IgD-negative memory B cell (primary cell): ENCODE data around the gene SIGLEC8. TPM values are rescaled to one million over a fixed set of nuclear protein-coding genes. Genes with fewer than 3 reads are reported as not detected.
"Not testable (repeated sequence)": the region's sequence is repeated elsewhere in the genome, so short reads cannot be mapped to it uniquely, and the experiment has no call there.

ENCODE experiments used
- H3K27ac Mint-ChIP-seq, 3 donors: one replicate each; pipeline ENCODE4 v1.8.0; 2020 to 2022; ENCODE audit warnings: mild to moderate bottlenecking in 3 of 3, mixed read lengths in 3 of 3, moderate library complexity in 1 of 3
- H3K27me3 Mint-ChIP-seq: one replicate; pipeline ENCODE4 v1.8.0; 2021; ENCODE audit warnings: mixed read lengths
- H3K36me3 Mint-ChIP-seq: one replicate; pipeline ENCODE4 v1.8.0; 2020; ENCODE audit warnings: mild to moderate bottlenecking, mixed read lengths
- H3K4me1 Mint-ChIP-seq, 3 donors: one replicate each; pipeline ENCODE4 v1.8.0; 2020 to 2022; ENCODE audit warnings: mixed read lengths in 3 of 3, mild to moderate bottlenecking in 1 of 3
- H3K4me3 Mint-ChIP-seq, 4 donors: one replicate each; pipeline ENCODE4 v1.8.0; 2020 to 2022; ENCODE audit warnings: mild to moderate bottlenecking in 4 of 4, mixed read lengths in 4 of 4, moderate library complexity in 3 of 4
- H3K9me3 Mint-ChIP-seq, 3 donors: one replicate each; pipeline ENCODE4 v1.8.0; 2020 to 2021; ENCODE audit warnings: mixed read lengths in 3 of 3, mild to moderate bottlenecking in 1 of 3
- polyA plus RNA-seq: library from polyadenylated mRNA; unstranded; fragments of 300-500 nt; fragmentation: Illumina TruSeq; gene quantifications from one replicate; pipeline ENCODE4 v1.2.3, GENCODE V29; 2021

The SIGLEC8 gene
- polyA plus RNA-seq: not detected

DNA sequence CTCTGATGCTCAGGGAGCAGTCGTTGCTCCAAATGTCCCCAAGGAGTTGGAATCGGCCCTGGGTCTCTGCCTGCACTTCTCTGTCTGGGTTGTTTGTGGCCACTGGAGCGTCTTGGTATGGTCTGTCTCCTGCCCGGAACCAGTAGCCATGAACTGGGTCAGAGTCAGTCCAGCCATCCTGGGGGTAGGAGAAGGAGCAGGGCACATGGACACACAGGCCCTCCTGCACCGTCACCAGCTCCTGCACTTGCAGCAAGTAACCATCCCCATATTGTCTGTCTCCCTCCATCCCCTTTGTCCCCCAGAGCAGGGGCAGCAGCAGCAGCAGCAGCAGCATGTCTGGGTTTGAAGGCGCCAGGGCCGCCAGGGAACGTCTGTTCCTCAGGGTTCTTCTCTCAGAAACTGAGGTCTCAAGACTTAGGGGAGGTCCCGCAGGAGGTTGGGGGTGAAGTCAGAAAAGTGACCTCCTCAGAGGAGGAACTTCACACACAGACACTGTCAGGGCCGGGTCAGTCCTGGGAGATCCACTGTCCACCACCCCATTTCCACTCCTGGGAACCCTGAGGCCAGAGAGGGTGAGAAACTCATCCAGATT lies at the start of gene SIGLEC8:
SIGLEC8 (minus strand) TSS at position 404 of the 595 bp plus-strand sequence; CDS start at position 337, 67 bp downstream.
- H3K9me3 Mint-ChIP-seq: peaks cover 0 to 3% (median 0%) of the 10 kb centered on the region in 3 donors
- H3K27ac Mint-ChIP-seq: peak within 1 kb of the TSS in 1 of 3 donors; percentile 22
- no peak within 1 kb of the TSS for H3K4me3 Mint-ChIP-seq
- H3K4me1 Mint-ChIP-seq: peaks cover 0 to 1% (median 0%) of the 10 kb centered on the region in 3 donors
- H3K27me3 Mint-ChIP-seq: peaks cover 26% of the 10 kb centered on the region
- H3K36me3 Mint-ChIP-seq: no peaks in the 10 kb centered on the region

DNA sequence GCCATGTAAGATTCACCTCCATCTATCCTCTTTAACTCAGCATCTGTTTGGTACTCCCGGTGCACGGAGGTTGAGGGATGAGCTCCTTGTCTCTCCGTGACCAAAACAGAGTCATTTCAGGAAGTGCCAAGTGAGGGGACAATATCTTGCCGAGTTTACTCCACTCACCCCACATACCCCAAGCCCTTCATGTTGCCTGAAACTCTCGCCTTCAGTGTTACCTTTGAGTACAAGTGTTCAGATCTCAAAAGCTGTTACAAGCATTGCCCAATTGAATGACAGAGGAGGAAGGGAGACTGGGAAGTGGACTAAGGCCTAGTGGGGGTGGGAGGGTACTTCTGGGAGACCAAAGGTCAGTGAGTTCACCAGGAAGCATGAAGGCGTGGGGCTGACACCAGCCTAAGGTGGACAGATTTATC lies 49.4 kb upstream of the SIGLEC8 start:
- H3K27me3 Mint-ChIP-seq: no peaks in the 10 kb centered on the region

DNA sequence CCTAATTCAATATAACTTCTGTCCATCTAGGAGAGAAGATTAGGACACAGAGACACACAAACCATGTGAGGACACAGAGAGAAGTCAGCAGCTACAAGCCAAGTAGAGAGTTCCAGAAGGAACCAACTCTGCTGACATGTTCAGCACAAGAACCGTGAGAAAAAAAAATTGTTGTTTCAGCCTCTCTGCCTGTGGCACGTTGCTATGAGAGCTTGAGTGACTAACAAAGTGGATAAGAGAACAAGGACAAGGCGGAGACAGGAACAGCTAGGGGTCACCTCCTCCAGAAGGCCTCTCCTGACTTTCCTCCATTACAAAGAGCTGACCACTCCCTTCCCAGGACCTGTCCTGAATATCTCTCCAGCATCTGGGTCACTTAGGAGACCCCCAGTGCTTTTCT lies 48.9 kb upstream of the SIGLEC8 start:
- no peak overlapping the region for H3K27ac Mint-ChIP-seq
- peaks cover 0 to 5% (median 3%) of the 10 kb centered on the region in 3 donors for H3K4me1 Mint-ChIP-seq
- no peak overlapping the region for H3K4me3 Mint-ChIP-seq
- peaks cover 0 to 9% (median 1%) of the 10 kb centered on the region in 3 donors for H3K9me3 Mint-ChIP-seq
- no peaks in the 10 kb centered on the region for H3K27me3 Mint-ChIP-seq
- H3K36me3 Mint-ChIP-seq: peaks cover 4% of the 10 kb centered on the region

More for the DNA sequence above, 49.4 kb upstream of the SIGLEC8 start:
- Mint-ChIP-seq H3K9me3 (peaks cover 0 to 9% (median 1%) of the 10 kb centered on the region in 3 donors), H3K36me3 (peaks cover 4% of the 10 kb centered on the region), H3K4me3 (no peak overlapping the region), H3K4me1 (peaks cover 0 to 5% (median 3%) of the 10 kb centered on the region in 3 donors), H3K27ac (no peak overlapping the region)

DNA sequence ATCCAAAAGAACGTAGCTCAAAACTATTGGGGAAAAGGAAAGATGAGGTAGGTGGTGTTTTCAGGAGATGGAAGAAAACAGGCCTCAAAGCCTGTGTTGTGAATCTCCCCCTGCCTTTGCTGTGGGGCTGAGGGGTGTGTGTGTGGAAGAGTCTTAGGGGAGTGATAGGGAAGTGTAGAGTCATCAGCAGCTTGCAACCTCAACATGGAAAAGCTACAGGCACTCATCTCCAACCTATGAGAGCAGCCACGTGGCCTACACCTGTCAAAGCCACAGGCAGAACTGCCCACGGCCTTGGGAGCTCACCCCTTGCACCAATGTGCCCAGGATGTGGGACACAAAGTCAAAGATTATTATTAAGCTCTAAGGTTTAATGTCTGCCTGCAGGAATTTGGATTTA lies 47.6 kb upstream of the SIGLEC8 start:
- peaks cover 2% of the 10 kb centered on the region for H3K27me3 Mint-ChIP-seq
- H3K4me1 Mint-ChIP-seq: peaks cover 6 to 11% (median 7%) of the 10 kb centered on the region in 3 donors

DNA sequence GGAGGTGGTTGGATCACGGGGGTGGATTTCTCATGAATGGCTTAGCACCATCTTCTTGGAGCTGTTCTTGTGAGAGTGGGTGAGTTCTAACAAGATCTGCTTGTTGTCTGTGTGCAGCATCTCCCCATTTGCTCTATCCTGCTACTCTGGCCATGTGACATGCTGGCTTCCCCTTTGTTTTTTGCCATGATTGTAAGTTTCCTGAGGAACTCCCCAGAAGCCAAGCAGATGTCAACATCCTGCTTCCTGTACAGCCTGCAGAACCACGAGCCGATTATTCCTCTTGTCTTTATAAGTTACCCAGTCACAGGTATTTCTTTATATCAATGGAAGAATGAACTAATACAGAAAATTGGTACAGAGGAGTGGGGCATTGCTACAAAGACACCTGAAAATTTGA lies 45.6 kb upstream of the SIGLEC8 start:
- H3K27ac Mint-ChIP-seq: no peak overlapping the region
- peaks cover 4% of the 10 kb centered on the region for H3K36me3 Mint-ChIP-seq
- peak overlapping the region in 1 of 4 donors; percentile 27 for H3K4me3 Mint-ChIP-seq
- H3K27me3 Mint-ChIP-seq: peaks cover 2% of the 10 kb centered on the region
- H3K9me3 Mint-ChIP-seq: peaks cover 0 to 9% (median 1%) of the 10 kb centered on the region in 3 donors
- peaks cover 6 to 8% (median 7%) of the 10 kb centered on the region in 3 donors for H3K4me1 Mint-ChIP-seq

More for the DNA sequence above, 47.6 kb upstream of the SIGLEC8 start:
- H3K36me3 Mint-ChIP-seq: peaks cover 4% of the 10 kb centered on the region
- H3K4me3 Mint-ChIP-seq: no peak overlapping the region
- H3K9me3 Mint-ChIP-seq: peaks cover 0 to 9% (median 1%) of the 10 kb centered on the region in 3 donors
- H3K27ac Mint-ChIP-seq: no peak overlapping the region

DNA sequence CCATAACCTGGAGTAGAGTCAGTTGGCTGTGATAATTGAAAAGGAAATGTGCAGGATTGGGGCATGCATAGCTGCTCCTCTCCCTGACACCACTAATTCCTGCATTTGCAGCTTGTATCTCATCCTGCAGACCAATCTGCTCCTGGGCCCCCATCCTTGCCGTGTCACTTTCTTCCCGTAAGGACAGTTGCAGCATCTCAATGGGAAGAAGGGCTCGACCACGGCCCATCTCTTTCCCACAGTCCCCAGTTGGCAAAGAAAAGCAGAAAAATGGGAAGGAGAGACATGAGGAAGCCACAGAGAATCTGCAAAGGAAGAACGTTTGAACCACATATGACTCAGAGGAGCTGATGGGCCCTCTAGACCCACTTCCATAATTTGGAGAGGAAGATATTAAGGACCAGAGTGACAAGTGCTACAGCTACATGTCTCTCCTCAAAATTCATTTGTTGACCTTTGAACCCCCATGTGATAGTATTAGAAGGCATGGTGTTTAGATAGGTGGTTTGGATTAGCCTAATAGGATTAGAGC lies 45.1 kb upstream of the SIGLEC8 start:
- H3K9me3 Mint-ChIP-seq: peaks cover 0 to 9% (median 1%) of the 10 kb centered on the region in 3 donors
- no peak overlapping the region for H3K4me3 Mint-ChIP-seq
- H3K4me1 Mint-ChIP-seq: peaks cover 7 to 12% (median 8%) of the 10 kb centered on the region in 3 donors
- peaks cover 4% of the 10 kb centered on the region for H3K36me3 Mint-ChIP-seq
- no peak overlapping the region for H3K27ac Mint-ChIP-seq
- H3K27me3 Mint-ChIP-seq: peaks cover 2% of the 10 kb centered on the region

DNA sequence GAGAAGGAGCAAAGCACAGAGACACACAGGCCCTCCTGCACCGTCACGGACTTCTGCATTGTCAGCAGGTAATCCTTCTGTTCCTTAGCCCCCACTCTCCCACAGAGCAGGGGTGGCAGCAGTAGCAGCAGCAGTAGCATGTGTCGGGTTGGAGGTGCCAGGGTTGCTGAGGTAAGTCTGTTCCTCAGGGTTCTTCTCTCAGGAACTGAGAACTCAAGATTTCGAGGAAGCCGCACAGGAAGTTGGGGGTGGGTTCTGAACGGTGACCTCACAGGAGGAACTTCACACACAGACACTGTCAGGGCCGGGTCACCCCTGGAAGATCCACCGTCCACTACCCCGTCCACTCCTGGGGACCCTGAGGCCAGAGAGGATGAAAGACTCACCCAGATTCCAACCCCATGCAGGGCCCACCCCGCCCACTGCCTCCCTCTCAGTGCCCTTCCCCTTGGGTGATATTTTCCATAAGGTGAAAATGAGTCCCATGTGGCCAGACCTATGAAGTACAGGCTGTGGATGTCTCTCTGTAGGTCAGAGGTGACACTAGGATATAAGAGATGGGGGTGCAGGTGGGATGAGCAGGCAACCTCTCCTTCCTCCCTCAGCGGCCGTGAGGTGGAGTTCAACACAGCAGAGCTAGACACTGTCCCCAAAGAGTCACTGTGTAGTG lies 43.5 kb upstream of the SIGLEC8 start, which contains the start of gene SIGLEC12:
SIGLEC12 (minus strand) TSS at position 207 of the 670 bp plus-strand sequence; CDS start at position 140, 67 bp downstream.
- H3K27me3 Mint-ChIP-seq: peaks cover 2% of the 10 kb centered on the region
- H3K36me3 Mint-ChIP-seq: peaks cover 4% of the 10 kb centered on the region
- H3K4me1 Mint-ChIP-seq: peaks cover 8 to 12% (median 11%) of the 10 kb centered on the region in 3 donors
- no peak within 1 kb of the TSS for H3K27ac Mint-ChIP-seq
- peaks cover 0 to 9% (median 1%) of the 10 kb centered on the region in 3 donors for H3K9me3 Mint-ChIP-seq
- peak within 1 kb of the TSS in 2 of 4 donors; percentile 69 to 72 for H3K4me3 Mint-ChIP-seq

DNA sequence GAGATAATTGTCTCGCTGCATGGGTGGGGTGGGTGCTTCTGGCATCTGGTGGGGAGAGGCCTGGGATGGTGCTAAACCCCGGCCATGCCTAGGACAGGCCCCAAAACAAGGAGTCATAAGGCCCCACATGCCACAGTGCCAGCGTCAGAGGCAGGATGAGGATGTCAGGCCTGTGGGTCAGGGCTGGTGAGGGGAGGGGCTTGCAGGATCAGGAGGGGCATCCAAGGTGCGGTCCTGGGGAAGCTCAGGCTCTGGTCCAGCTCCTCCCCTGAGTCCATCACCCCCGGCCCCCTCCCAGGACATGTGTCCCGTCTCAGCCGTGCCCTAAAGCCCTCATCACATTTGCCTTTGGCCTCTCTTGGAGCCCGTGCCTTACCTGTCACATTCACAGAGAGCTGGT lies 42.7 kb upstream of the SIGLEC8 start:
- not testable (repeated sequence) for H3K4me3 Mint-ChIP-seq, H3K36me3 Mint-ChIP-seq, H3K27me3 Mint-ChIP-seq, H3K27ac Mint-ChIP-seq, H3K9me3 Mint-ChIP-seq
- H3K4me1 Mint-ChIP-seq: peaks cover 8 to 12% (median 11%) of the 10 kb centered on the region in 3 donors

DNA sequence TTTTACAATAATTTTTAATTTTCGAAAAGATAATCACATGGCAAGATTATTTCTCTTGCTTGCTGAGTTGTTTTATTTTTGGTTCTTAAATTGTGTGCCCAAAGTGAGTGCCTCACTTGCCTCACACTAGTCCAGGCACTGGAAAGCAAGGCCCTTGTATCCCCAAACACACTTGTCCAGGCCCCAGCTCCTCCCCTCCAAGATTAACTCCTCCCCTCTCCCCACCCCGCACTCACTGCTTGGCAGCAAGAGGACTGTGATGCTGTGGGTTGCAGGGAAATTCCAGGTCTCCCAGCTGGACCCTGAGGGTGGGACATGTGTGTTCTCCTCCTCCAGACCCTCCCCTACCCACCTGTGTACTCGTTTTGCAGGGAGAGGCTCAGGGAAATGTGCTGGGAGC lies 39.4 kb upstream of the SIGLEC8 start:
- Mint-ChIP-seq H3K4me1 (peaks cover 10 to 12% (median 11%) of the 10 kb centered on the region in 3 donors), H3K36me3 (peaks cover 3% of the 10 kb centered on the region), H3K27ac (no peak overlapping the region), H3K27me3 (peaks cover 3% of the 10 kb centered on the region), H3K9me3 (no peaks in the 10 kb centered on the region), H3K4me3 (no peak overlapping the region)

DNA sequence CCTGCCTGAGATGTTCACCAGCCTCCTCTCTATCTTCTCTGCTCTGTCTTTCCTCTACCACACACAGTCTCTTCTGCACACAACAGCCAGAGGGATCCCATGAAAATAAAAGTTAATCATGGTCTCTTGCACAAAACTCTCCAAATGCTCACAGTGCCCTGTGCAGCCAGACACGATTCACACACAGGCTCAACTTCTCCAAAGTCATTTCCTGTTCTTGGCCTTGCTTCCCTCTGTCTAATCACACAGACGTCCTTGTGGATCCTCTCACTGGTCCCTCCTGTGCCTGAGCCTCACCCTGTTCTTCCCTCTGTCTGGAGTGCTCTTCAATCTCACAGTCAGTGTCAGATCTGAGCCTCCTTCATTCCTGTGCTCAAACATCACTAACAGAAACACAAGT lies 35.5 kb upstream of the SIGLEC8 start:
- H3K27ac Mint-ChIP-seq: no peak overlapping the region
- peaks cover 3 to 5% (median 5%) of the 10 kb centered on the region in 3 donors for H3K4me1 Mint-ChIP-seq
- H3K4me3 Mint-ChIP-seq: no peak overlapping the region
- peaks cover 10% of the 10 kb centered on the region for H3K27me3 Mint-ChIP-seq
- H3K9me3 Mint-ChIP-seq: no peaks in the 10 kb centered on the region
- H3K36me3 Mint-ChIP-seq: peaks cover 5% of the 10 kb centered on the region

DNA sequence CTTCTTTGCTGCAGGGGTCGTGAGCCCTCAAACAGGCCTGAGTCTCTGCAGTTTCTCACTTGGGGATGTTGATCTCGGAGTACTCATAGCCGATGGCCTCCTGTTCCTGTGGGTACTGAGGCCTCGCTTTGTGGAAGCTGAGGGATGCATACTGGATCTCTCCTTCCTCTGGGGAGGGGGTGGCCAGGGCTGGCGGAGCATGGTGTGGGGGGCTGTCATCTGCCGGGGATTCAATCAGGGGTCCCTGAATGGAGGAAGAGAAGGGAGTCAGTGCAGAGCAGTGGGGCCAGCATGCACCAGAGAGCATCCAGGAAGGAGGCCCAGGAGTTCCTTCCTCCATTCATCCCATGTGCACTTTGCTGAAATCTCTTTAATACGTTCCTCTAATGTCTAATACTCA lies 33.3 kb upstream of the SIGLEC8 start:
- H3K36me3 Mint-ChIP-seq: peaks cover 5% of the 10 kb centered on the region
- no peaks in the 10 kb centered on the region for H3K9me3 Mint-ChIP-seq
- no peak overlapping the region for H3K27ac Mint-ChIP-seq
- H3K27me3 Mint-ChIP-seq: peaks cover 12% of the 10 kb centered on the region
- peaks cover 0 to 3% (median 1%) of the 10 kb centered on the region in 3 donors for H3K4me1 Mint-ChIP-seq
- H3K4me3 Mint-ChIP-seq: no peak overlapping the region

DNA sequence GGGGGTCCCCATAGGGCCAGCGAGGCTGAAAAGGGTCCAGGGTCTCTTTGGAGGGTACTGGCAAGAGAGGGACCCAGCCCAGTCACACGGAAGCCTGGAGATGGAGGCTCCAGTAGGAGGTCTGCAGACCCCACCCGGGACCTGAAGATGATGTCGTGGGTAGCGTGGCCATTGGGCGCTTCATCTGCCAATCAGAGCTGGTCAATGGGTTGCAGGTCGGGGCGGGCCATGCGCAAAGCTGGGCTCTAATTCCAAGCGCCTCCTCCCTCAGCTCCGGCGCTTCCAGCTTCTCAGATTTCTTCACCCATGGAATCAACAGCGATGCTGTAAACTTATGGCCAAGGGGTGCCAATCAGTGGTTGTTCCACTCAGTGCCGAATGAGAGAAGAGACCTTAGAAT lies 32.4 kb upstream of the SIGLEC8 start:
- Mint-ChIP-seq H3K27me3 (peaks cover 12% of the 10 kb centered on the region), H3K9me3 (peaks cover 0 to 3% (median 0%) of the 10 kb centered on the region in 3 donors), H3K36me3 (peaks cover 5% of the 10 kb centered on the region), H3K27ac (no peak overlapping the region), H3K4me1 (peaks cover 0 to 8% (median 4%) of the 10 kb centered on the region in 3 donors), H3K4me3 (no peak overlapping the region)

DNA sequence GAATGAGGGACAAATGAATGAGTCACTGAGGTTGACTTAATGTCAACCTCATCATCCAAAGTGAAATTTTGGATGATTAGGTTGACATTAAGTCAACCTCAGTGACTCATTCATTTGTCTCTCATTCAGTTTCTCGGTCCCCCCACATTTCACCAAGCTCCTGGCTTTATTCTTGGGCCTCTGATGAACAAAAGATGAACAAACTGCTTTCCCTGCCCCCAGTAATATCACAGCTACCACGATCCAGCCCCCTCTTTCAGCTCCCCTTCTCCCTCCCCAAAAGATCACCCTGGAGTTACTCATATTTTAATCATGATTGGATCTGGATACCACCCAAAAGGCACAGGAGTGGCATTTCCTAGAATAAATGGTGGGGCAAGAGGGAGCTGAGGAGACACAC lies 30.9 kb upstream of the SIGLEC8 start:
- Mint-ChIP-seq H3K9me3 (peaks cover 0 to 3% (median 0%) of the 10 kb centered on the region in 3 donors), H3K4me1 (peaks cover 0 to 8% (median 4%) of the 10 kb centered on the region in 3 donors), H3K36me3 (peaks cover 5% of the 10 kb centered on the region), H3K27me3 (peaks cover 12% of the 10 kb centered on the region), H3K4me3 (no peak overlapping the region), H3K27ac (no peak overlapping the region)

DNA sequence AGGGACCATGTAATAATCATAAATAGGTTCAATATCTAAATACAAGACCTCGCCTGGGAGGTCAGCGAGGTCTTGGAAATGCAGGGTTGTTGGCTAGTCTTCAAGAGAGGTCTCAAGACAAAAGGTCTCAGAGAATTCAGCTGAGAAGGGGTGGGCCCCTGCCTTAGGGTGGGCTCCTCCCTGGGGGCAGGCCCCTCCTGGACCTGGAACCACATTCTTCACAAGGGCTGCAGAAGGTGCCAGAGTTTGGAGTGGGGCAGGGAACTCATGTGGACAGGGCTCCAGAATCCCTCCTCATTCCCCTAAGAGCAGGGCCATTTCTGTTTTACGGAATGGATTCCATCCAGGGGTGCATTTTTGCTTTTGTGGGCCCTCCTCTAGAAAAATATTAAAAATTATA lies 30.2 kb upstream of the SIGLEC8 start:
- H3K4me1 Mint-ChIP-seq: peaks cover 0 to 5% (median 4%) of the 10 kb centered on the region in 3 donors
- H3K9me3 Mint-ChIP-seq: peaks cover 0 to 3% (median 0%) of the 10 kb centered on the region in 3 donors
- peaks cover 12% of the 10 kb centered on the region for H3K27me3 Mint-ChIP-seq
- H3K4me3 Mint-ChIP-seq: no peak overlapping the region
- no peak overlapping the region for H3K27ac Mint-ChIP-seq
- H3K36me3 Mint-ChIP-seq: peaks cover 2% of the 10 kb centered on the region
